Right lobe of liver (tissue), 6 donors: ENCODE results near the gene GRAP2. TPM values are rescaled to one million over a fixed set of nuclear protein-coding genes. Genes with fewer than 3 reads are reported as not detected.
"Not testable (repeated sequence)": the region's sequence is repeated elsewhere in the genome, so short reads cannot be mapped to it uniquely, and the experiment has no call there.

Source experiments
- ATAC-seq, 4 donors: fragments of 200-7000 bp; cut with Tn5 transposase; one replicate each; pipeline ENCODE4 v1.9.1; 2020; ENCODE audit warnings: mild to moderate bottlenecking in 4 of 4, moderate library complexity in 4 of 4
- DNase-seq, 3 donors: peaks; one replicate each; pipeline ENCODE4 v3.0.0-alpha.2; 2020
- H3K27ac ChIP-seq, 3 donors: fragments of 200-600 bp; one replicate each; pipeline ENCODE4 v1.8.0; 2022
- H3K27me3 ChIP-seq, 2 donors: fragments of 200-600 bp; one replicate each; pipeline ENCODE4 v1.8.0; 2022
- H3K36me3 ChIP-seq, 4 donors: fragments of 200-600 bp; sonication (generic) in 1 of 4; one replicate each; pipeline versions ENCODE4 v1.5.1 to v1.8.0; 2017 to 2022; ENCODE audit warnings: control low read depth in 1 of 4
- H3K4me1 ChIP-seq, 4 donors: fragments of 200-600 bp; sonication (generic) in 1 of 4; one replicate each; pipeline versions ENCODE4 v1.5.1 to v1.8.0; 2017 to 2022; ENCODE audit warnings: control low read depth in 1 of 4
- H3K4me3 ChIP-seq, 3 donors: fragments of 200-600 bp; one replicate each; pipeline ENCODE4 v1.8.0; 2022
- H3K9me3 ChIP-seq, 4 donors: fragments of 200-600 bp; sonication (generic) in 1 of 4; one replicate each; pipeline versions ENCODE4 v1.5.1 to v1.8.0; 2017 to 2022; ENCODE audit warnings: control low read depth in 1 of 4
- POLR2A ChIP-seq: fragments of 450-650 bp; IDR thresholded peaks from one replicate; pipeline ENCODE4 v1.6.1; 2017; ENCODE audit warnings: antibody characterized with exemption, mild to moderate bottlenecking
- WGBS: methylation state at CpG from one replicate; pipeline ENCODE4 v1.1.6; 2018; ENCODE audit warnings: low coverage, low lambda C conversion rate; ENCODE audit not compliant: insufficient coverage; ENCODE audit errors: missing lambda C conversion rate; 5-methylcytosine and 5-hydroxymethylcytosine counted together
- intact Hi-C, 2 donors: fragments of 100-400 bp; cut with DNase I; formaldehyde crosslinking; loops; one replicate each; pipeline versions ENCODE4 v1.11.2 to v1.14.1; 2022
- total RNA-seq, 6 experiments: library from RNA; depleted of rRNA in 2 of 6; stranded (reverse); fragments of >200 nt in 2 of 6; fragmentation: NEBNext Ultra II Directional in 3 of 6; extraction: Animal tissue kit (Norgen Biotek cat#: 25700) in 3 of 6; gene quantifications; one replicate each; pipeline versions ENCODE4 v1.1.0 to v1.2.4, GENCODE V29; 2016 to 2023
- TF ChIP-seq, protein P1 (sequence below), 4 donors: fragments of 200-600 bp in 3 of 4; fragments of 450-650 bp in 1 of 4; IDR thresholded peaks; one replicate each; pipeline versions ENCODE4 v1.5.1 to v1.8.0; 2016 to 2022; ENCODE audit warnings: antibody characterized with exemption in 4 of 4, mild to moderate bottlenecking in 2 of 4
- donor health status: DM: no; HTN: yes; CAD: no.
- donor health status: DM: no; HTN: no; CAD: no.
- donor health status: DM: no; HTN: no; CAD: no.
- donor health status: DM: no; HTN: yes; CAD: no.
- donor health status: DM: no; HTN: yes; CAD: no.

Gene GRAP2
- total RNA-seq, 6 experiments from 2014 or later, result 0.46 to 1.7 (median 0.74) TPM

DNA sequence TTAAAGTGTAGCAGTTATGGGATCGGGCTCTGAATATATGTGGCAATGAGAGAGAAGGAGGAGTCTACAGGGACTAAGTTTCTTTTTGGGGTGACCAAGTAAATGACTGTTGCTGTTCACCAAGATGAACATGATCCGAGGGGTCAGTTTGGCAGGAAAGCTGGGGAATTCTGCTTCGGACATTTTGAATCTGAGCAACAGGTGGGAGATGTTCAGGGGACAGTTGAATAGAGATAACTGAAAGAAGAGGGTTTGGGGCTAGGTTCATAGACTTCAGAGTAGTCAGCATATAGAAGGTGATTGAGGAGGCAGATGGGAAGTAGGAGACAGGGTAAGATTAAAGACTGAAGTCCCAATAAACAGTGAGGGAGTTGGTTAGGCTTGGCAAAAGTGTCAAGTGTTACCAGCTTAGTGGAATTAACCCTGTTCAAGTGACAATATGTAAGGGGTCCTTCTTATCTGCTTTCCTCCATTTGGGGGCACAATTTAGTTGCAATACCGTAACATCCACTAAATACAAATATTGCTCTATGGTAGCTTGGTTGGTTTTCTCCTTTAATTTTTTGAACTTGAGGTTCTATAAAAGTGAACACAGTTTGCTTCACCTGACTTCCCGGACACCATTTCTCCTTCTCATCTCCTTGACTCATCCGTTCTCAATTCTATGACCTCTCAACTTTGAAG, 4.4 kb upstream of the GRAP2 start:
- no peak for DNase-seq
- H3K4me3 ChIP-seq, result no peak overlapping the region
- TF ChIP-seq, protein P1, sequence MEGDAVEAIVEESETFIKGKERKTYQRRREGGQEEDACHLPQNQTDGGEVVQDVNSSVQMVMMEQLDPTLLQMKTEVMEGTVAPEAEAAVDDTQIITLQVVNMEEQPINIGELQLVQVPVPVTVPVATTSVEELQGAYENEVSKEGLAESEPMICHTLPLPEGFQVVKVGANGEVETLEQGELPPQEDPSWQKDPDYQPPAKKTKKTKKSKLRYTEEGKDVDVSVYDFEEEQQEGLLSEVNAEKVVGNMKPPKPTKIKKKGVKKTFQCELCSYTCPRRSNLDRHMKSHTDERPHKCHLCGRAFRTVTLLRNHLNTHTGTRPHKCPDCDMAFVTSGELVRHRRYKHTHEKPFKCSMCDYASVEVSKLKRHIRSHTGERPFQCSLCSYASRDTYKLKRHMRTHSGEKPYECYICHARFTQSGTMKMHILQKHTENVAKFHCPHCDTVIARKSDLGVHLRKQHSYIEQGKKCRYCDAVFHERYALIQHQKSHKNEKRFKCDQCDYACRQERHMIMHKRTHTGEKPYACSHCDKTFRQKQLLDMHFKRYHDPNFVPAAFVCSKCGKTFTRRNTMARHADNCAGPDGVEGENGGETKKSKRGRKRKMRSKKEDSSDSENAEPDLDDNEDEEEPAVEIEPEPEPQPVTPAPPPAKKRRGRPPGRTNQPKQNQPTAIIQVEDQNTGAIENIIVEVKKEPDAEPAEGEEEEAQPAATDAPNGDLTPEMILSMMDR (IDR thresholded peaks at IDR 0.05), result no peak
- no peak for TF ChIP-seq POLR2A

DNA sequence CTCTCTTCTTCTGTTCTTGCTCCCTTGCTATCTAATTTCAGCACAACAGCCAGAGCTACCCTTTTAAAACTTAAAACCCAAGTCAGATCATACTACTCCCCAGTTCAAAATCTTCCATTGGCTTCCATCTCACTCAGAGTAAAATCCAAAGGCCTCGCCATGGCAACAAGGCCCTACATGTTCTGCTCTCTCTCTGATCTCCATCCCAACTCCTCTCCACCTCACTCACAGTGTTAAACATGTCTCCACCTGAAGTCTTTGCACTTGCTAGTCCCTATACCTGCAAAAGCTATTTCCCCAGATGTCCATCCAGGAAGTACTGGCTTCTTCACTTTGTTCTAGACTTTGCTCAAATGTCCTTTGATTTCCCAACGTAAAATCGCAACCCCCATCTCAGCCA, 3.0 kb upstream of the GRAP2 start:
- Histone ChIP-seq H3K4me1 (no peaks in the 10 kb centered on the region), H3K9me3 (no peaks in the 10 kb centered on the region), H3K27ac (no peak overlapping the region), H3K27me3 (no peaks in the 10 kb centered on the region), H3K4me3 (no peak overlapping the region), H3K36me3 (no peaks in the 10 kb centered on the region)
- intact Hi-C loops, result no loop called here
- WGBS, result 41% methylated on average over 3 of the region's 3 CpGs
- no peak for TF ChIP-seq POLR2A
- TF ChIP-seq, protein P1 (IDR thresholded peaks at IDR 0.05), result no peak
- DNase-seq (no peak), ATAC-seq (no peak)

More for the DNA sequence above, 4.4 kb upstream of the GRAP2 start:
- Histone ChIP-seq H3K9me3 (no peaks in the 10 kb centered on the region), H3K27ac (no peak overlapping the region), H3K36me3 (no peaks in the 10 kb centered on the region), H3K27me3 (no peaks in the 10 kb centered on the region), H3K4me1 (no peaks in the 10 kb centered on the region)
- WGBS, result 67% methylated on average over 6 of the region's 6 CpGs
- intact Hi-C loops, result no loop called here
- ATAC-seq, result no peak

DNA sequence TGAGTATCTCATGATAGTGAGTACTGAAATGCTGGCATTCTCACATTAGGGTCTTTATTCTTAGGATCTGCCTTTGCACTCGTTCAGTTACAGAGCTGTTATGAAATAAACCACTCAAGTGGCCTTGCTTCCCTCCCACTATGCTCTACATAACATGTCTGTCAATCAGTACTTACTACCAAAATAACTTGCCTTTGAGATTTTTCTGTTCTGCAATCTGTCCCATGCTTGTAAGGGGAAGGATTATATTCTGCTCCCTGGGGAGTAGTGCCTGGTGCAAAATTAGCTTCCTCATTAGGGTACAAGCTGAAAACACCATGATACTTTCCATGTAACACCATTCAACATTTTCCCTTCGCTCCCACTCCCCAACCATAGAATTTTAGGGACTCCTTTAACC, 1.9 kb upstream of the GRAP2 start:
- DNase-seq (no peak), ATAC-seq (peak in 3 of 4 donors; percentile 24 to 42 (median 29))

DNA sequence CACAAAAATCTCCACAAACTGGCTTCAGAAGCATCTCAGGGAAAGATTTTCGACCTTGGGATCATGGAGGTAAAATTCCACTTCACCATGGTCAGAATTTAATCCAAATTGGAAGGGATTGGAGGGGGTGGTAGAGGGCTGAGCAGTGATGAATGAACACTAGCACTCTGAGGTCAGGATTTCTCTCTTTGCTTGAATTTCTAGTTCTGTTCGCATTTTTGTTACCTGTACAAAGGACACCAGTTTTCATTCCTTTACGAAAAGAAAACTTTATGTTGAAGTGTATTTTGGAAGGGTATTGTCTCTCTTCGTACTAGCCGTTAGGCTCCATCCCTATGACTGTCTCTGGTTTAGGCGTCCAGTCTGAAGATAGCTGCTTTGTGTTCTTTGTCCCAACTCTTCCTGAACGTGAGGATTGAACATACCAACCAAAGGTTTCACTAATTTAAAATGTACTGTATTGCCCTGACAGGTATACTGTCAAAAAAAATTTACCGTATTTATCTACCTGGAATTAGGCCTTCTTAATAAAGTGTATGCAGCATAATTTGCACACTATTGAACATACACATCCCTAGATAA, 772 bp downstream of the GRAP2 start:
- intact Hi-C loops, result no loop called here
- Histone ChIP-seq H3K27ac (no peak overlapping the region), H3K4me1 (no peaks in the 10 kb centered on the region), H3K27me3 (no peaks in the 10 kb centered on the region), H3K9me3 (no peaks in the 10 kb centered on the region), H3K36me3 (no peaks in the 10 kb centered on the region), H3K4me3 (no peak overlapping the region)
- DNase-seq (no peak), ATAC-seq (no peak)
- no peak for TF ChIP-seq POLR2A
- TF ChIP-seq, protein P1 (IDR thresholded peaks at IDR 0.05), result no peak
- 57% methylated on average over 8 of the region's 8 CpGs for WGBS

More for the DNA sequence above, 1.9 kb upstream of the GRAP2 start:
- Histone ChIP-seq H3K9me3 (no peaks in the 10 kb centered on the region), H3K4me1 (no peaks in the 10 kb centered on the region), H3K27ac (no peak overlapping the region), H3K36me3 (no peaks in the 10 kb centered on the region), H3K4me3 (no peak overlapping the region), H3K27me3 (no peaks in the 10 kb centered on the region)
- intact Hi-C loops, result no loop called here
- TF ChIP-seq, protein P1 (IDR thresholded peaks at IDR 0.05), result no peak
- TF ChIP-seq POLR2A, result no peak
- 40% methylated on average over 2 of the region's 2 CpGs for WGBS

DNA sequence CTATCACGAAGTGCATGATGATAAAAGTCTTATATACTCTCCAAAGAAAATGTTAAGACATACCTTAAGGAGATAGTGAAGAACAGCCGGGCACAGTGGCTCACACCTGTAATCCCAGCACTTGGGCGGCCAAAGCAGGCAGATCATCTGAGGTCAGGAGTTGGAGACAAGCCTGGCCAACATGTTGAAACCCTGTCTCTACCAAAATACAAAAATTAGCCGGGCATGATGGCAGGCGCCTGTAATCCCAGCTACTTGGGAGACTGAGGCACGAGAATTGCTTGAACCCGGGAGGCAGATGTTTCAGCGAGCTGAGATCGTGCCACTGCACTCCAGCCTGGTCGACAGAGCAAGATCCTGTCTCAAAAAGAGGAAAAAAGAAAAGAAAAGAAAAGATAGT, 3.1 kb downstream of the GRAP2 start:
- H3K9me3 ChIP-seq, H3K4me3 ChIP-seq, H3K27ac ChIP-seq, H3K36me3 ChIP-seq, DNase-seq, intact Hi-C loops, H3K4me1 ChIP-seq, H3K27me3 ChIP-seq, ATAC-seq: not testable (repeated sequence)
- WGBS, result 70% methylated on average over 10 of the region's 10 CpGs
